ENCODE measurements around the gene MOB1A.
A peak's percentile ranks its signal among the peaks of the same experiment; 100 is the strongest.
"Not testable (repeated sequence)": the region's sequence is repeated elsewhere in the genome, so short reads cannot be mapped to it uniquely, and the experiment has no call there.

MOB1A gene

DNA sequence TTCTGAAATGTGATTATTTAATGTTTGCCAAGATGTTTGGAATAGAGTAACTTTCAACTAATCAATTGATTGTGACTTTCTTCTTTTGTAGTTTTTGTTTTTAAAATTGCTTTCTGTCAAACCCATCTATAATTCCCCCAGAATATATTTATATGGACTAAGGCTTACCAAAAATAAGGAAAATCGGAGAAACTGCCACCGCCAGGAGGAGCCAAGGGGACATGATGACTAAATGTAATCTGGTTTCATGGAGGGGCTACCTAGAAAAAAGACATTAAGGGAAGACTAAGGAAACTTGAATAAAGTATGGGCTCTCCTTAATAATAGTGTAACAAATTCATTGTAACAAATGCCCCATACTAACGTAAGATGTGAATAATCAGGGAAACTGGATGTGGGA lies 50.5 kb downstream of the MOB1A start:
- no peaks in the 10 kb centered on the region for H3K36me3 ChIP-seq (ENCODE audit: control insufficient read depth, insufficient read depth, low read length)
- H2AFZ ChIP-seq, result no peak overlapping the region
- H3K4me1 ChIP-seq, result no peaks in the 10 kb centered on the region
- H3K4me2 ChIP-seq (ENCODE audit: low read length), result no peak overlapping the region
- no peaks in the 10 kb centered on the region for H3K79me2 ChIP-seq
- TF ChIP-seq, protein P1, sequence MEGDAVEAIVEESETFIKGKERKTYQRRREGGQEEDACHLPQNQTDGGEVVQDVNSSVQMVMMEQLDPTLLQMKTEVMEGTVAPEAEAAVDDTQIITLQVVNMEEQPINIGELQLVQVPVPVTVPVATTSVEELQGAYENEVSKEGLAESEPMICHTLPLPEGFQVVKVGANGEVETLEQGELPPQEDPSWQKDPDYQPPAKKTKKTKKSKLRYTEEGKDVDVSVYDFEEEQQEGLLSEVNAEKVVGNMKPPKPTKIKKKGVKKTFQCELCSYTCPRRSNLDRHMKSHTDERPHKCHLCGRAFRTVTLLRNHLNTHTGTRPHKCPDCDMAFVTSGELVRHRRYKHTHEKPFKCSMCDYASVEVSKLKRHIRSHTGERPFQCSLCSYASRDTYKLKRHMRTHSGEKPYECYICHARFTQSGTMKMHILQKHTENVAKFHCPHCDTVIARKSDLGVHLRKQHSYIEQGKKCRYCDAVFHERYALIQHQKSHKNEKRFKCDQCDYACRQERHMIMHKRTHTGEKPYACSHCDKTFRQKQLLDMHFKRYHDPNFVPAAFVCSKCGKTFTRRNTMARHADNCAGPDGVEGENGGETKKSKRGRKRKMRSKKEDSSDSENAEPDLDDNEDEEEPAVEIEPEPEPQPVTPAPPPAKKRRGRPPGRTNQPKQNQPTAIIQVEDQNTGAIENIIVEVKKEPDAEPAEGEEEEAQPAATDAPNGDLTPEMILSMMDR (IDR thresholded peaks at IDR 0.05), result no peak
- H3K27ac ChIP-seq, result no peak overlapping the region
- H3K4me3 ChIP-seq (ENCODE audit: low read depth, low read length), result no peak overlapping the region
- no peaks in the 10 kb centered on the region for H3K9me3 ChIP-seq (ENCODE audit: control insufficient read depth, low read length)
- no peaks in the 10 kb centered on the region for H3K27me3 ChIP-seq (ENCODE audit: control insufficient read depth, insufficient read depth, low read length)
- no peak overlapping the region for H3K9ac ChIP-seq

DNA sequence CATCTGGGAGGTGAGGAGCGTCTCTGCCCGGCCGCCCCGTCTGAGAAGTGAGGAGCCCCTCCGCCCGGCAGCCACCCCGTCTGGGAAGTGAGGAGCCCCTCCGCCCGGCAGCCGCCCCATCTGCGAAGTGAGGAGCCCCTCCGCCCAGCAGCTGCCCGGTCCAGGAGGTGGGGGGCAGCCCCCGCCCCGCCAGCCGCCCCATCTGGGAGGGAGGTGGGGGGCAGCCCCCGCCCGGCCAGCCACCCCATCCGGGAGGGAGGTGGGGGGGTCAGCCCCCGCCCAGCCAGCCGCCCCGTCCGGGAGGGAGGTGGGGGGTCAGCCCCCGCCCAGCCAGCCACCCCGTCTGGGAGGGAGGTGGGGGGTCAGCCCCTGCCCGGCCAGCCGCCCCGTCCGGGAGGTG lies 54.7 kb downstream of the MOB1A start:
- not testable (repeated sequence) for H3K4me1 ChIP-seq; H3K27ac ChIP-seq; H3K4me3 ChIP-seq (ENCODE audit: low read depth, low read length); H3K79me2 ChIP-seq; H3K9ac ChIP-seq; H3K36me3 ChIP-seq (ENCODE audit: control insufficient read depth, insufficient read depth, low read length); H3K27me3 ChIP-seq (ENCODE audit: control insufficient read depth, insufficient read depth, low read length); H3K4me2 ChIP-seq (ENCODE audit: low read length); H2AFZ ChIP-seq; H3K9me3 ChIP-seq (ENCODE audit: control insufficient read depth, low read length)

DNA sequence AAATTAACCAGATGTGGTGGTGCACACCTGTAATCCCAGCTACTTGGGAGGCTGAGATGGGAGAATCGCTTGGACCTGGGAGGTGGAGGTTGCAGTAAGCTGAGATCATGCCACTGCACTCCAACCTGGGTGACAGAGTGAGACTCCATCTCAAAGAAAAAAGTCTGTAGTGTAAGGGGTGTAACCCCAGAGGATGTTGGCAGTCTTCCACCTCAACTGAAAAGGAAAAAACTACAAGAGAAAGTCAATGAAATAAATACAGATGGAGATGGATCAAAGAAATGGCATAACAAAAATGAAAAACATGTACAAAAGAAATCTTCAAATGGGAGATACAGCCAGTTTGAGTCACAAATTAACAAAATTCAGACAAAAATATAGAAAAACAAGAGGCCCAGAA lies 56.8 kb downstream of the MOB1A start:
- not testable (repeated sequence) for H3K27me3 ChIP-seq (ENCODE audit: control insufficient read depth, insufficient read depth, low read length); H3K36me3 ChIP-seq (ENCODE audit: control insufficient read depth, insufficient read depth, low read length); H3K4me1 ChIP-seq; H2AFZ ChIP-seq; H3K4me3 ChIP-seq (ENCODE audit: low read depth, low read length); H3K9ac ChIP-seq; H3K27ac ChIP-seq; H3K79me2 ChIP-seq; H3K9me3 ChIP-seq (ENCODE audit: control insufficient read depth, low read length); H3K4me2 ChIP-seq (ENCODE audit: low read length)

DNA sequence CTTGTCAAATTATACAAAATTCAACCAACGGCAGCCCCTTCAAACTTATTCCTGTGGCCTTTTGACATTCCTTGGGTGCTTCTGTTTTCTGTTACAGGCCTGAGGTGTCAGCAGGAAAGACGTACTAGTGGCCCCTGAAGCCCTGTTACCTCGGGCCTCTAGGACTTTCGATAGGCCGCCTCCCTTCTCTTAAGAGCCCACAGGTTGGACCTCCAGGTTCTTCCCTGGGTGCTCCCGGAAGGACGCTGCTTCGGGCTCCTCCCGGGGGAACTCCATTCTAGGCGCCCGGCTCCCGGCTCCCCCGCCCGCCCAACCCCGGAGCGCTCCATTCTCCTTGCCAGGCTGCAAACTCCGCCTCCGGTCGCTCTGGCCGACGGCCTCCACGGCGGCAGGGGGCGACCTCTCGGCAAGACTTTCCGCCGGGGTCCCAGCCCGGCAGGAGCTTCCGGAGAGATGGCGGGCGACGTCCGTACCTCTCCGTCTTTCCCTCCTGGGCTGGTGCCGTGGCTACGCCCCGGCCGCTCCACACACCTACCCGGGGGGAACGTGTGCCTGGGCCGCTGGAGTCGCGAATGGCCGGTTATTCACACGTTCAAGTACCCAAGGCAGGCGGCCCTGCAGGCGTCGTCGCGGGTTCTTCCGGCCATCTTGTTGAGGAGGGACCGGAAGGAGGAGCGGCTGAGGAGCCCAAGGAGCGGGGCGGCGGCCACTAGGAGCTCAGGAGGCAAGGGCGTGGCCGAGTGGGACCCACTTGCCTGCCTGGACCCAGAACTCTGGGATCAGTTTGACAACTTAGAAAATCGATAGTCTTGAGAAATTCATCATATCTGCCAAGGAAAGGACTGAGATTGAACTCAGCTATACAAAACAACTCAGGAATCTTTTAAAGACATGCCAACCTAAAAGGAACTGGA lies 58.5 kb downstream of the MOB1A start:
- Histone ChIP-seq H3K9ac (peak overlapping the region; percentile 30), H3K4me2 (ENCODE audit: low read length) (peak overlapping the region; percentile 55), H3K4me1 (no peaks in the 10 kb centered on the region), H3K4me3 (ENCODE audit: low read depth, low read length) (peak overlapping the region; percentile 62), H3K27ac (peak overlapping the region; percentile 89), H3K9me3 (ENCODE audit: control insufficient read depth, low read length) (no peaks in the 10 kb centered on the region), H3K79me2 (no peaks in the 10 kb centered on the region), H3K36me3 (ENCODE audit: control insufficient read depth, insufficient read depth, low read length) (no peaks in the 10 kb centered on the region), H3K27me3 (ENCODE audit: control insufficient read depth, insufficient read depth, low read length) (no peaks in the 10 kb centered on the region), H2AFZ (peak overlapping the region; percentile 87)
- TF ChIP-seq, protein P1 (IDR thresholded peaks at IDR 0.05), result peak; percentile 42

DNA sequence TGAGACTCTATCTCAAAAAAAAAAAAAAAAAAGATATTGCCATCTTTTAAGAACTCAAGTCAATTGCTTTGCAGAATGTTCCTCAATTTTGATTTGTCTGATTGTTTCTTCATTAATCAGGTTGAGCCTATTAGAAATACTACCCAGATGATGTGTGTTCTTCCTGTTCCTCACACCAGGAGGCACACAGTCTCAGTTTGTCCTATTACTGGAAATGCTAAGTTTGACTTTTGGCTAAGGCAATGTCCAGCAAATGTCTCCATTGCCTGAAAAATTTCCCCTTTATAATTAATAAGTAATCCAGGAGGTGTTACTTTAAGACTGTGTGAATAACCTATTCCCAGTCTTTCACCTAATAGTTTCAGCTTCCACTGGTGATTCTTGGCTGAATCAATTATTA lies 59.3 kb downstream of the MOB1A start:
- peak overlapping the region; percentile 87 for H2AFZ ChIP-seq
- H3K36me3 ChIP-seq (ENCODE audit: control insufficient read depth, insufficient read depth, low read length), result no peaks in the 10 kb centered on the region
- H3K27ac ChIP-seq, result no peak overlapping the region
- H3K79me2 ChIP-seq, result no peaks in the 10 kb centered on the region
- H3K4me1 ChIP-seq, result no peaks in the 10 kb centered on the region
- no peaks in the 10 kb centered on the region for H3K9me3 ChIP-seq (ENCODE audit: control insufficient read depth, low read length)
- TF ChIP-seq, protein P1 (IDR thresholded peaks at IDR 0.05), result no peak
- H3K4me2 ChIP-seq (ENCODE audit: low read length), result no peak overlapping the region
- no peak overlapping the region for H3K9ac ChIP-seq
- no peak overlapping the region for H3K4me3 ChIP-seq (ENCODE audit: low read depth, low read length)
- no peaks in the 10 kb centered on the region for H3K27me3 ChIP-seq (ENCODE audit: control insufficient read depth, insufficient read depth, low read length)

All from parathyroid adenoma (tissue), 2 donors.